GM18511 (cell line): ENCODE measurements around the gene SKI.
"Not testable (repeated sequence)": the region's sequence is repeated elsewhere in the genome, so short reads cannot be mapped to it uniquely, and the experiment has no call there.

ENCODE experiments used
- ATAC-seq: cut with Tn5 transposase; IDR thresholded peaks from one replicate; pipeline ENCODE4 v1.9.1; 2021; ENCODE audit warnings: mild to moderate bottlenecking, moderate library complexity; ENCODE audit not compliant: unreplicated experiment

Gene SKI

GRCh38 chr1:2242814-2243725 is 15.0 kb downstream of the SKI start:
- ATAC-seq, result no peak

GRCh38 chr1:2247045-2247394 is 18.9 kb downstream of the SKI start:
- not testable (repeated sequence) for ATAC-seq

GRCh38 chr1:2247760-2248126 is 19.6 kb downstream of the SKI start:
- ATAC-seq, result no peak

GRCh38 chr1:2248127-2248826 is 20.2 kb downstream of the SKI start:
- no peak for ATAC-seq

GRCh38 chr1:2248854-2249558 is 20.9 kb downstream of the SKI start:
- no peak for ATAC-seq

GRCh38 chr1:2249559-2249906 is 21.4 kb downstream of the SKI start:
- no peak for ATAC-seq

GRCh38 chr1:2250721-2251281 is 22.7 kb downstream of the SKI start:
- ATAC-seq, result no peak

- ATAC-seq, result no peak
Measured at GRCh38 chr1:2251363-2251762, 23.2 kb downstream of the SKI start.

GRCh38 chr1:2251786-2252185 is 23.7 kb downstream of the SKI start:
- ATAC-seq, result no peak

- ATAC-seq, result no peak
Measured at GRCh38 chr1:2252423-2252822, 24.3 kb downstream of the SKI start.

GRCh38 chr1:2253036-2253796 is 25.1 kb downstream of the SKI start:
- no peak for ATAC-seq

GRCh38 chr1:2253797-2254480 is 25.8 kb downstream of the SKI start:
- no peak for ATAC-seq

GRCh38 chr1:2255047-2255419 is 26.9 kb downstream of the SKI start:
- no peak for ATAC-seq

GRCh38 chr1:2255420-2256369 is 27.6 kb downstream of the SKI start:
- ATAC-seq, result no peak

- ATAC-seq, result no peak
Measured at GRCh38 chr1:2256435-2257244, 28.5 kb downstream of the SKI start.

GRCh38 chr1:2257245-2257627 is 29.1 kb downstream of the SKI start:
- no peak for ATAC-seq

GRCh38 chr1:2258122-2258681 is 30.1 kb downstream of the SKI start:
- no peak for ATAC-seq

- ATAC-seq, result no peak
Measured at GRCh38 chr1:2258996-2259395, 30.9 kb downstream of the SKI start.
